ACHN (cell line): Measurements from ENCODE around the gene TMEM170B.

Source experiments
- DNase-seq: peaks from one replicate; pipeline ENCODE4 v3.0.0-alpha.2; 2015
- in situ Hi-C: cut with HindIII; loops from 2 replicates; pipeline ENCODE4 v1.10.0; 2017; ENCODE audit warnings: low sequenced_read_pairs, low pct_ligation_motif_present, low pct_unique_long_range_greater_than_20kb

The TMEM170B gene

DNA sequence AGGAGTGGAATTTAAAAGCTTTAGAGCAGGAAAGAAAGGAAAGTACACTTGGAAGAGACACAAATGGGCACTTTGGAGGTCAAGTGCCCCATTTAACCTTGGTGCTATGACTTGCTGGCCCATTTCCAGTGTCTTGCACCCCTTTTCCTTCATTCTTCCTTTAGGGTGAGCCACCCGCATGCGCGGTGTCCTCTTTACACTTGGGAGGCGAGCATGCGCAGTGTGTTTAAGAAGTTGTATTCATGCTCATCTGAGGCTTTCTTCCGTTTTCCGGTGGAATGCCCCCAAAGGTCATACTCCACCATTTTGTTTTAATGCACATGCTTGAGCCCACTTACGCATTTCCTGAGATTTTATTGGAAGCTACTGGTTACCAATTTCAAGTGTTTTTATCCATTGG, 29.1 kb downstream of the TMEM170B start:
- in situ Hi-C loops: no loop called here
- no peak for DNase-seq

DNA sequence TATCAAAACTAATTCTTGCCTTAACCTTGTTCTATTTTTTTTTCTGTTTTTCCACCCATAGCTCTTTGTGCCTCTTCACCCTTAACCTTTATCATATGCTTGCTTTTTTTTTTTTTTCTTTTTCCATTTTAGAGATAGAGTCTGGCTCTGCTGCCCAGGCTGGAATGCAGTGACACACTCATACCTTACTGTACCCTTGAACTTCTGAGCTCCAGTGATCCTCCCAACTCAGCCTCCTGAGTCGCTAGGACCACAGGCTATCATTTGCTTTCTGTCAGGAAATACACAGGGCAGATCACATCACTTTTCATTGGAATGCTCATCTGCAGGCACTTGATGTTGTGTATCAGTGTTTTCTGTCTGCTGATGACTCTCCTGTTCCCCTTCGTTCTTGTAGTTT, 33.5 kb downstream of the TMEM170B start:
- DNase-seq: no peak
- in situ Hi-C loops: no loop called here

DNA sequence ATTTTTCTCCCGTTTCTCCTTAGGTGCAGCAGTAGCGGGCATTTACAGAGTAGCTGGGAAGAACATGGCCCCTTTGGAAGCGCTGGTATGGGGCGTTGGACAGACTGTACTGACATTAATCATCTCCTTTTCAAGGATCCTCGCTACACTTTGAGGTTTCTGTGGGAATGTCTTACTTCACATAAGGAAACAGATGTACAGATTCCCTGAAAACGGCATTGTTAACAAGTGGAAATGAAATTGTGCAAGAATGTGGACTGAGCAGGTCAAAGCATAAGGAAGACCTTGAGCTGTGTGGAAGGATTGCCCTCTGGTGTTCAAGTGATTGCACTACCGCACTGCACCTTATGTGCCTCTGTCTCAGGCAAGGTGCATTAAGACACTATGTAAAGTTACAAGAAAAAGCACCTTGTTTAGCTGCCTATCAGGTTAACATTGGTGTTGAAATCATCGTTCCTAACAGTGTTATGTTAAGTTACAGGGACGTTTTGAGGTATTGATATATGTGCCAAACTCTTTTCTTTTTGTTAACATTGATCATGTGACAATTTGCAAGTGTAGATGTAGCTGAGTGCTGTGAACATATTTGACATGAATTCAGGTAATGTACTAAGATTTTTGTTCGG, 38.0 kb downstream of the TMEM170B start:
- in situ Hi-C loops: no loop called here
- peak; percentile 73 for DNase-seq

DNA sequence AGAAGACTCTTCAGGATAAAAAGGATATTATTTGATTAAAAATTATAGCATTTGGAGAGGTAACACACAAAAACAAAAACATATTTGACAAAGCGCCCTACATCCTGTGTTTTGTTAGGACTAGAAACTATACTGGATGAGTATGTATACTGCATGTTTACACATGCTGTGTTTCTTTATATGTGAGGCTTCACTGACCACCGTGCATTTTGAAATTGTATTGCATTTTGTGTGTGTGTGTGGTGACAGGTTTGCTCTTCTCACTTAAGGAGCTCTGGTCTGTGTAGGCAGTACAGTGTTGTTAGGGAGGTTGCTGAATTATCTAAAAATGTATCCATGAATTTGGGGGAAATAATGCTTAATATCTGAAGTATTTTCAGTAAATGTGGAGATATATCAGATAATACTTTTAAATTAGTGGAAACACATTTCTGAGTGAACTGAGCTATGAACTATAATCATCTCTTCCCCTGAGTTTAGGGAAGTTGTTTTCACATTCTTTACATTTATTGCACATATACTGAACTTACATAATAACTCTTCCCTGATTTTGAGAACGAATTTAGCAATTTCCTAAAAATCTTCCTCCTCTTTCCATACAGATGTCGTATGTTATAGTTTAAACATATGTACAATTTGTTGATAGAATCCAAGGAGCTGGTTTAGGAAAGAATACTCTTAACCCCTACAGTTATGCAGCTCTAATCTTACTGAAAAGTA, 43.3 kb downstream of the TMEM170B start:
- in situ Hi-C loops: no loop called here
- DNase-seq: no peak

DNA sequence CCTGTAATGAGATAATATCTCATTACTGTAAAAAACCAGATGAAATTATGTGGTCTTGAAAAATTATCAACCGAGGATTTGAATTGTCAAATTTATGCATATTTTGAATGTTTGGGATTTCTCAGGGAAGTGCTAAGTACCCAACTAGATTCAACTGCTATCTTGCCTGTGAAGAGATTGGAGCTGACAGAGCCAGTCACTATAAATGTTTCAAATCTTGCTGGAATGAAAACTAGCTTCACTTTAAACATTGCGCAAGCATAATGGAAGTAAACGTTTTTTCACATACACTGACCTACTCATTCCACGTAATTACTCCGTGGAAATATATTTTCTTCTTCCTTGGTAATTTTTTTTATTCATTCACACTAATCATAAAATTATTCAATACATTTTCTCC, 46.7 kb downstream of the TMEM170B start:
- no peak for DNase-seq
- in situ Hi-C loops: no loop called here

DNA sequence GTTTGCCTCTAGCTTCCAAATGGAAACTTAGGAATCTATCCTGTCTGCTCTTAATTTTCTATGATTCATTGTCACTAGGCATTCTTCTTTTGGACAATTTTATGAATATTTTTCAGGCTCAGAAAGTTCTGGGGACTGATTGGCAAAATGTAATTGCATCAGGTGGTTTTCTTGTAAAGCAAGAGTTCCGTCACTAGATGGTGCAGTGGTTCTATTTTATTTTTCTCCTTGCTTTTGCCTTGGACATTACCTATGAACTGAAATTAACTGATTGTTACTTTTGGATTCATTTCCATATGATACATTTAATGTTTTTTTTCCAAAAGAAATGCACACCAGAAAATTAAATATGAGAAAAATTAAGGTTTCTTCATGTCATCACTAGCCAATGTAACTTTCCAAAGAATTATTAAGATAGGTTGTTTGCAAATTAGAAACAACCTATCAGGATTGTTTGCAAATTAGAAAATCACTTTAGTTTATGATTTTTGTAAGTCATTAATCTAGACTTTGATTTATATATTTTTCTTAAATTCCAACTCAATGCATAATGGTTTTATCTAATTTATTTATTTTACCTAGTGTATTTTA, 48.0 kb downstream of the TMEM170B start:
- peak; percentile 56 for DNase-seq
- in situ Hi-C loops: no loop called here

DNA sequence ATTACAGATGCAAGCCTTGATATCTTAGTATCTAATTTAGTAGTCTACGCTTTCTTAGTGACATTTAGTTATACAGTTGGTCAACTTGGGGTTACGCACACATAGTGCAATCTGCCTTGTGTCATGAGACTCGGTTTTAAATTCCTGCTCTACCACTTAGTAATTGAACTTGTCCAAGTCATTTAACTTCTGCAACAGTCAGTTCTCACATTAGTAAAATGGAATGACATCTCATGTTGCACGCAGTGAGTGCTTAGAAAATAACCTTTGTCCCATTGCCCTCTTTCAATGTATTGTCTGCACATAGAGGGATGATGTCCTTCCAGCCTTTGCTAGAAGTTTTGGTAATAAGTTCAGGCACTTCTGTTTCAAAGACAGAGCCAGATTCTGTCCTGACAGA, 48.6 kb downstream of the TMEM170B start:
- DNase-seq: no peak
- in situ Hi-C loops: no loop called here

DNA sequence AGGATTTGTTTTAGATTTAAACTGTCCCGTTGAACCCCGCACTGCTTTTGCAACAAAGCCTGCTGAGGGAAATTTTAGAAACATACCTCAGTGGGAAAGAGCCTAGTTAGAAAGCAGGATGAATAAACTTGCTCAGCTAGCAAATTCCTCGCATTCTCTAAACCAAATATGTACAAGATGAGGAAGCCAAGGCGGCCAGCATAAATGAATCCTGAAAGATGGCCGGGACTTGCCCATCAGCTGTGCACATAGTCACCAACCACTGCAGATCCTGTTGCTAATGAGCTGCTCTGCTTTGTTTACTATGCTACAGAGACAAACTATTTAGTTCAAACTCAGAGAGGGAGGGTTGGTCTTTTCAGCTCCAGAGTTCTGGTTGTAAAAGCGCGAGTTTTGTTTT, 49.0 kb downstream of the TMEM170B start:
- peak; percentile 41 for DNase-seq
- in situ Hi-C loops: no loop called here

DNA sequence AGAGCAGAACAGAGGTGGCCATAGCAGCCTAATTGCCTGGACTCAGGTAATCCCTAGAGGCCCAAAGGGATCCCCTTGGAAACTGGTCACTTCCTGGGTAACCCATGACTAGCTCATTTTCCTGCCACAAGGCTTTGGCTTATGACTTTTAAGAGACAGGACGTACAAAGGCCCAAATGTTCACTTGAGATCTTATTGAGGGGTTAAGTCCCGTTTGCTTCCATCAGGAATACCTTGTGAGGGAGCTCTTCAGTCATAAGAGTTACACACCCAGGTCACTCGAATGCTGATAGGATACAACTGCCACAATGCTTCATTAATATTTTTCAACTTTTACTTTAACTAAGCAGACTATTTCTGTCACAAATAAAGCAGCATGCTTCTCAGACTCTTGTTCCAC, 51.7 kb downstream of the TMEM170B start:
- no peak for DNase-seq
- in situ Hi-C loops: no loop called here

DNA sequence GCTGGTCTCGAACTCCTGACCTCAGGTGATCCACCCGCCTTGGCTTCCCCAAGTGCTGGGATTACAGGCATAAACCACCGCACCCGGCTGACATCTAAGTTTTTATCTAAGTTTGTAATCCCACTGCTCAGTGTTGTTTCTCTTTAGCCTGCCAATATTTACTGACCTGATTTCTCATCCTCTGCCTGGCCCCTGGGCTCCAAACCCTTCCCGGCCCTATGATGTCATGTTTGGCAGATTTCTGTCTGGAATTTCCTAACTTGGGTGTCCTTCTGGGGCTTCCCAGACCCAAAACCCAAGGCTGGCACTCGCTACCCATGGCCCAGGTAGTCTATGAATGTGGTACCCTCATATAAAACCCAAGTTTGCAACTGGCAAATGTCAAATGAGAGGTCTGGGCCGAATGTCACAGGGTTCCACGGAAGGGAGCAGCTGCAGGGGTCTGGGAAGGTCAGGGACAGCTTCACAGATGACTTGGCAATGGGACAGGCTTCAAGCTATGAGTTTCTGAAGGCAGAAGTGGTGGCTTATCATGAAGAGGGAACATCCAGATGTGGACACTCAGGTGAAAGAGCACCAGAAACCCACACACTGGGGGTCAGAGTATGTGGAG, 54.9 kb downstream of the TMEM170B start:
- DNase-seq: no peak
- in situ Hi-C loops: no loop called here

DNA sequence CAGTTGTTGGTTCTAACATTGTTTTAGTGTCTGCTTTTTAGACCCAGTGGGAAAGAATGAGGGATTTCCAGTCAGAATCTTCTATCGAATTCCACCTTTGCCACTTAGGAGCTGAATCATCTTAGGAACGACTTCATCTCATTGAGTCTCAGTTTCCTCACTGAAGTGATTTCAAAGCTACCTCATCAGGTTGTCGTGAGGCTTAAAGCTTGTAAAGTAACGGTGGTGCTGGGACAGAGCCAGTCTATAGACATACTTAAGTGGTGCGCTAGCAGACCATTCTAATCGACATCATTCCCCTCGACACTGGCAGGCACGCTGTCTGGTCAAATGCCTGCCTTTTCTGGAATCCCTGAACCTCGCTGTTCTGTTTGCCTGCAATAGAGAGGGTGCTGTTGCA, 55.5 kb downstream of the TMEM170B start:
- in situ Hi-C loops: no loop called here
- DNase-seq: no peak

DNA sequence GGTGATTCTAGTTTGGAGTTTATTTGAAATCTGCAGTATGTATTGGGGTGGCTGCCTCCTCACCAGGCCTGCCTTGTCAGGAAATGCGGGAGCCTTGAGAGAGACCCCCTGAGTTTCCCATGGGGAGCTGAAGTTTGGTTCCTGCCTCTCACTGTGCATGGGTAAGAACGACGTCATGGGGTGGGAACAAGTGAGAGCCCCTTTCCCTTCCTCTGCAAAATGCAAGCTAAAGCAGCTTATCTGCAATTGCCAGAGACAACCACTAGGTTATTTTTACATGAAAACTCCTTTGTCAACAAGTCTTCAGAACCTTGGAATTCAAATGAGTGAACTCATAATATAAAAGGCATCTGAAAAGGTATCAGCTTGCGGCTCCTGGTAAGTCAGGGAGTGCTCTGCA, 58.4 kb downstream of the TMEM170B start:
- in situ Hi-C loops: no loop called here
- DNase-seq: peak; percentile 16

DNA sequence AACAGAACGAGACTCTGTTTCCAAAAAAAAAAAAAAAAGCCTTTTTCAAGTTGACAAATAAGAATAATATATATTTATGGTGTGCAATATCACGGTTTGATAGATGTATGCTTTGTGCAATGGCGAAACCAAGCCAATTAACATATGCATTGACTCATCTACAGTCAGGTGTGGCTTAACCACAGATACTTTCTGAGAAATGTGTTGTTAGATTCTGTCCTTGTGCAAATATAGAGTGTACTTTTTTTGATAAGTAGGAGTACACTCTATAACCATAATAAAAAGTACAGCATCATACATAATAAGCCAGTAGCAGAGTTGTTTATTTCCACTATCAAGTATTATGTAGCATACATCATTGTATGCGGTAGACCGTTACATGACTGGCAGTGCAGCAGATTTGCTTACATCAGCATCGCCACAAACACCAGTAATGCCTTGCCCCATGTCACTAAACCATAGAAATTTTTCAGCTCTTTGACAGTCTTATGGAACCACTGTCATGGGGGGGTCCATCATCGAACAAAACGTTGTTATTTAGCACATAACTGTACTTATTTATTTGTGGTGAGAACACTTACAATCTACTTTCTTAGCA, 59.2 kb downstream of the TMEM170B start:
- no peak for DNase-seq
- in situ Hi-C loops: no loop called here

DNA sequence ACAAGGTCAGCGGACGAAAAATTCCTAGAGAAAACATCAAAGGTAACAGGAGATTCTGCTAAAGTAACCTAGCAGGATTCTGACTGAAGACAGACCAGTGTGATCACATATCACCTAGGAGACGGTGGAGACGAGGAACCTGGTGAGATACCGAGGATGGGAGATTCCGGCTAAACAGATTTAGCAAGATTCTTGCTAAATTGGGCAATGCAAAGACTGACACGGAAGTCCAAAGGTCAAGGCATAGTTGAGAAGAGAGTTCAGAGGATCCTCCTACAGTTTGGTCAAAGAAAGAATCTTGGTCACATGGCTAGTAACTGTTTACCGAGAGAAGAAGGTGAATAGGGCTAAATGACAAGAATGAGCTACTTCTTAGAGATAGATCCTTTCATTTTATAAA, 61.1 kb downstream of the TMEM170B start:
- in situ Hi-C loops: no loop called here
- no peak for DNase-seq

DNA sequence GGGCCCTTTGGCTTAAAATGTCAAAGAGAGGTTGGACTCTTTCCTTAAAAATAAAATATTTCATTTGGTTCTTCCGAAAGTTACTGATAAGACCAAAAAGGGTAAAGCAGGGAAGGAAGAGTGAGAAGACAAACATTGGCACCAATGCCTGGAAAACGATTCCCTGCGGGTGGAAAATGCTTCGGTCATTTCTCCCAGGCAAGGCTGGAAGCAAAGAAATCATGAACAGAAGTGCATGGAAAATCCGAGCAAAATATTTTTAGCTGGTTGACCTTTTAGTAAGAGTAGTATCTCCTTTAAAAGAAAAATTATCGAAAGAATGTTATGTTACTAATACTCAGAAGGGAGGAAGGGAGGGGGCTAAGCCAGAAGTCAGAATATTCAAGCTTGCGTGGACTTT, 62.7 kb downstream of the TMEM170B start:
- DNase-seq: no peak
- in situ Hi-C loops: no loop called here

DNA sequence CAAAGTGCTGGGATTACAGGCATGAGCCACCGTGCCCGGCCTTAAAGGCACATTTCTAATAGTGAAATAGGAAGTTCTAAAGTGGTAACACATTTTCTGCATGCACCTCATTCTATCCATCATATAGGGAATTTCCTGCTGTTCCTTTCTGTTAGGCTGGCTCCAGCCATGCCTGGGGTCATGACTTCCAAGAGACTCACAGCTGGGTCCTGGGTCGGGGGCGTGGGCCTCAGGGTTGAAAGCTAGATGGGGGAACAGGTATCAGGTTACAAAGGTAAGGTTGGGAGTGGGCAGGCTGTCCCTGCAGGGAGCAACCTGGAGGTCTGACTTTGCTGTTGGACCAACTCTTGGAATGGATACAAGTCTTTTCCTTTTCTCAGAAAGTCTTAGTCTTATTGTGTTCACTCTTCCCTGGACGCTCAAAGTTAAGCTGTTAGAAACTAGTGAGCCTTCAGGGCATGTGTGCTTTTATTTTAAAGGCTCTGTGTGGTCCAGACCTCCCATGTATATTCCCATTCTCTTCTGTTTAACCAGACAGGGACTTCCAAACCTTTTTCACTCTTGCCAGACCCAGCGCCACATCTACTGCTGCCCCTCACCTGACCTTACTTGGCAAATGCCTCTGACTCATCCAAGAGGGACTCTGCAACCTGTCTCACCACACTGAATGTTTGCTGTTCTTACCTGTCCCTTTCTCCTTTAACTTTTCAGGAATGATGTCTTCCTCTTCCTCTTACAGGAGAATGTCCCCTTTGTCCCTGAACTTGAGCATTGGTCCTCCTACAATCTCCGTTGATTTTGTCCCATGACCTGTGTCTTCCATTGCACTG, 64.4 kb downstream of the TMEM170B start:
- DNase-seq: no peak
- in situ Hi-C loops: no loop called here

DNA sequence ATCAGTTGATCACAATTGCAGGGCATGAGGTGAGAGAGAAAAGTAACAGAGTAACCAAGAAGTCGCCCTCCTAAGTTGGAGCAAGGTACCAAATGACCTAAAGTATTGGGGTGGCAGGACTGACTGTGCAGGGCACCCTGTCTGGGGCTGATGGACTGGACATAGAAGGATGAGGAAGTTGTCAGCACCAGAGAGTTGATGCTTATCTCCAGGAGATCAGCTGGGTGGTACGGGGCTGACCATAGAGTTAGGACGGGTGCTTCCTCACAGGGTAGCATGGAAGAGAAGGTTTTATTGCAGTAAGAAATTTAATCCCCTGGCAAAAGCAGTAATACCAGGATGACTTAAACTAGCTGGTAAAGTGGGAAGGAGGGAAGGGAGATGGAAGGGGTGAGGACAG, 66.7 kb downstream of the TMEM170B start:
- in situ Hi-C loops: no loop called here
- DNase-seq: no peak

DNA sequence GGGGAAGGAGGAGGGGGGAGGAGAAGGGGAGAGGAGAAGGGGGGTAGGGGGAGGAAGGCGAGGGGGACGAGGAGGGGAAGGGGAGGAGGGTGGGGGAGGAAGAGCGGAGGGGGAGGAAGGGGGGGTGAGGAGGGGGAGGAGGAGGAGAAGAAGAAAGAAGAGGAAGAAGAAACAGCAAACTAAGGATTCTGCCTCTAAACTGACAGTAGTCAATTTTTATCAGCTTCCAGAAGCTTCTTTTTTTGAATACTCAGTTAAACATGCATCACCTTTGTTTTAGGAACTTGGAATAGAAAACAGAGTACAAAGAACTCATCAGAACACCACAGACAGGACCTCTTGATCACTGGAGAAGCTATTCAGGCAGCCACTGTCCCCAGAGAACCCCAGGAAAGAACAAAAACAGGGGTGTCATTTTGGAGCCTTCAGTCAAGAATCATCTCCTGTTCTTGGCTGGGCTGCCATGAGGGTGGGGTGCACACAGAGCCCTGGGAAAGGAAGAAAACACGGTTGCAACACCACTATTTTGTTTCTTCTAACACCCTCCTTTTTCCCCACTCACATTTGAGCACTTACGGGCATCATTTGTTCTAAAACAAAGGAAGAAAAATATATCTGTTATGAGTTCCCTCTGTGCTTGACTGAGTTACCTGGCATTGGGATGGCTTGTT, 67.4 kb downstream of the TMEM170B start:
- DNase-seq: no peak
- in situ Hi-C loops: no loop called here
